ENCODE results near the gene ECE2.

DNA sequence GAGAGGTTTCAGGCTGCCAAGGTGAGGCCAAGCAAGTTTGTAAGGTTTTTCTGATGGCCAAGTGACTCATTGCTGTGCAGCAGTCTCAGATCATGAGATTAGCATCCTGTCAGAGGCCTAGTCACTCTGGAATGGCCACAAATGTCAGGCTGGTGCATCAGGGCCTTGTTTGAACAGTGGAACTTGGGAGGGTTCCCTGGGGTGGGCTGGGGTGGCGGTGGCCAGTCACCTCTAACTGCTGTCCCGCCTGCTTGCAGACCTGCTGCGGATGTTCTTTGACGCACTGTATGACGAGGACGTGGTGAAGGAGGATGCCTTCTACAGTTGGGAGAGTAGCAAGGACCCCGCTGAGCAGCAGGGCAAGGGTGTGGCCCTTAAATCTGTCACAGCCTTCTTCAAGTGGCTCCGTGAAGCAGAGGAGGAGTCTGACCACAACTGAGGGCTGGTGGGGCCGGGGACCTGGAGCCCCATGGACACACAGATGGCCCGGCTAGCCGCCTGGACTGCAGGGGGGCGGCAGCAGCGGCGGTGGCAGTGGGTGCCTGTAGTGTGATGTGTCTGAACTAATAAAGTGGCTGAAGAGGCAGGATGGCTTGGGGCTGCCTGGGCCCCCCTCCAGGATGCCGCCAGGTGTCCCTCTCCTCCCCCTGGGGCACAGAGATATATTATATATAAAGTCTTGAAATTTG lies 58.8 kb downstream of the ECE2 start:
- no peak for TF ChIP-seq EZH2 (IDR thresholded peaks at IDR 0.05; ENCODE audit: insufficient read depth, poor library complexity, severe bottlenecking)
- TF ChIP-seq EZH2phosphoT487 (IDR thresholded peaks at IDR 0.05; ENCODE audit: insufficient read depth, low read depth) = no peak
